ENCODE measurements around the gene AOC2.

Gene AOC2

GRCh38 chr17:42844271-42844670 lies at the start of gene AOC2:
AOC2 (plus strand) TSS chr17:42844580; CDS start chr17:42844627, 47 bp downstream.
- no peak for DNase-seq (ENCODE audit: low read depth in 2 of 2)

- DNase-seq (ENCODE audit: low read depth in 2 of 2): no peak
Measured at GRCh38 chr17:42795061-42795460, 49.3 kb upstream of the AOC2 start.

GRCh38 chr17:42795465-42795864 lies 48.9 kb upstream of the AOC2 start:
- no peak for DNase-seq (ENCODE audit: low read depth in 2 of 2)

GRCh38 chr17:42796066-42796758 lies 48.2 kb upstream of the AOC2 start:
- no peak for DNase-seq (ENCODE audit: low read depth in 2 of 2)

GRCh38 chr17:42797067-42798007 lies 47.0 kb upstream of the AOC2 start:
- no peak for DNase-seq (ENCODE audit: low read depth in 2 of 2)

- DNase-seq (ENCODE audit: low read depth in 2 of 2): no peak
Measured at GRCh38 chr17:42798011-42798382, 46.4 kb upstream of the AOC2 start.

GRCh38 chr17:42798383-42799380 lies 45.7 kb upstream of the AOC2 start, which contains the start of the genes CNTD1 and COA3:
CNTD1 (plus strand) TSS chr17:42798861; CDS start chr17:42799068, 207 bp downstream.
COA3 (minus strand) TSS chr17:42798704; CDS start chr17:42798681, 23 bp downstream.
- DNase-seq (ENCODE audit: low read depth in 2 of 2): peak; percentile 69 to 71

- no peak for DNase-seq (ENCODE audit: low read depth in 2 of 2)
Measured at GRCh38 chr17:42803074-42803883, 41.1 kb upstream of the AOC2 start.

GRCh38 chr17:42804918-42805367 lies 39.4 kb upstream of the AOC2 start:
- no peak for DNase-seq (ENCODE audit: low read depth in 2 of 2)

GRCh38 chr17:42806249-42806648 lies 38.1 kb upstream of the AOC2 start:
- no peak for DNase-seq (ENCODE audit: low read depth in 2 of 2)

- peak; percentile 48 to 51 for DNase-seq (ENCODE audit: low read depth in 2 of 2)
Measured at GRCh38 chr17:42809250-42809649, 35.1 kb upstream of the AOC2 start.

GRCh38 chr17:42814633-42815399 lies 29.6 kb upstream of the AOC2 start:
- peak; percentile 70 to 72 for DNase-seq (ENCODE audit: low read depth in 2 of 2)

GRCh38 chr17:42817866-42818265 lies 26.5 kb upstream of the AOC2 start:
- peak in 1 of 2 experiments; percentile 10 for DNase-seq (ENCODE audit: low read depth in 2 of 2)

- no peak for DNase-seq (ENCODE audit: low read depth in 2 of 2)
Measured at GRCh38 chr17:42818379-42818778, 26.0 kb upstream of the AOC2 start.

- no peak for DNase-seq (ENCODE audit: low read depth in 2 of 2)
Measured at GRCh38 chr17:42819939-42820535, 24.3 kb upstream of the AOC2 start.

- DNase-seq (ENCODE audit: low read depth in 2 of 2): no peak
Measured at GRCh38 chr17:42821176-42821575, 23.2 kb upstream of the AOC2 start.

- no peak for DNase-seq (ENCODE audit: low read depth in 2 of 2)
Measured at GRCh38 chr17:42827472-42827871, 16.9 kb upstream of the AOC2 start.

- no peak for DNase-seq (ENCODE audit: low read depth in 2 of 2)
Measured at GRCh38 chr17:42830971-42831370, 13.4 kb upstream of the AOC2 start.

- DNase-seq (ENCODE audit: low read depth in 2 of 2): no peak
Measured at GRCh38 chr17:42832213-42832933, 12.0 kb upstream of the AOC2 start.
